Body of pancreas (tissue), 4 donors: ENCODE results near the gene AFF3.

Experiments used
- POLR2A ChIP-seq, 3 donors: fragments of 450-650 bp; IDR thresholded peaks; one replicate each; pipeline ENCODE4 v1.6.1; 2016; ENCODE audit warnings: antibody characterized with exemption in 3 of 3, mild to moderate bottlenecking in 2 of 3
- TF ChIP-seq, protein P1 (sequence below), 7 experiments: fragments of 450-650 bp in 4 of 7; fragments of 200-600 bp in 3 of 7; sonication (generic) in 3 of 7; IDR thresholded peaks; one replicate each; pipeline ENCODE4 v1.5.1; 2016 to 2019; ENCODE audit warnings: antibody characterized with exemption in 7 of 7

GRCh38 chr2:99803846-99804245, 338.5 kb downstream of the AFF3 start:
- TF ChIP-seq, protein P1, sequence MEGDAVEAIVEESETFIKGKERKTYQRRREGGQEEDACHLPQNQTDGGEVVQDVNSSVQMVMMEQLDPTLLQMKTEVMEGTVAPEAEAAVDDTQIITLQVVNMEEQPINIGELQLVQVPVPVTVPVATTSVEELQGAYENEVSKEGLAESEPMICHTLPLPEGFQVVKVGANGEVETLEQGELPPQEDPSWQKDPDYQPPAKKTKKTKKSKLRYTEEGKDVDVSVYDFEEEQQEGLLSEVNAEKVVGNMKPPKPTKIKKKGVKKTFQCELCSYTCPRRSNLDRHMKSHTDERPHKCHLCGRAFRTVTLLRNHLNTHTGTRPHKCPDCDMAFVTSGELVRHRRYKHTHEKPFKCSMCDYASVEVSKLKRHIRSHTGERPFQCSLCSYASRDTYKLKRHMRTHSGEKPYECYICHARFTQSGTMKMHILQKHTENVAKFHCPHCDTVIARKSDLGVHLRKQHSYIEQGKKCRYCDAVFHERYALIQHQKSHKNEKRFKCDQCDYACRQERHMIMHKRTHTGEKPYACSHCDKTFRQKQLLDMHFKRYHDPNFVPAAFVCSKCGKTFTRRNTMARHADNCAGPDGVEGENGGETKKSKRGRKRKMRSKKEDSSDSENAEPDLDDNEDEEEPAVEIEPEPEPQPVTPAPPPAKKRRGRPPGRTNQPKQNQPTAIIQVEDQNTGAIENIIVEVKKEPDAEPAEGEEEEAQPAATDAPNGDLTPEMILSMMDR (IDR thresholded peaks at IDR 0.05), result no peak
- no peak for TF ChIP-seq POLR2A (IDR thresholded peaks at IDR 0.05)
